Measurements from ENCODE around the gene CNGA1.
"Not testable (repeated sequence)": the region's sequence is repeated elsewhere in the genome, so short reads cannot be mapped to it uniquely, and the experiment has no call there.

The CNGA1 gene

DNA sequence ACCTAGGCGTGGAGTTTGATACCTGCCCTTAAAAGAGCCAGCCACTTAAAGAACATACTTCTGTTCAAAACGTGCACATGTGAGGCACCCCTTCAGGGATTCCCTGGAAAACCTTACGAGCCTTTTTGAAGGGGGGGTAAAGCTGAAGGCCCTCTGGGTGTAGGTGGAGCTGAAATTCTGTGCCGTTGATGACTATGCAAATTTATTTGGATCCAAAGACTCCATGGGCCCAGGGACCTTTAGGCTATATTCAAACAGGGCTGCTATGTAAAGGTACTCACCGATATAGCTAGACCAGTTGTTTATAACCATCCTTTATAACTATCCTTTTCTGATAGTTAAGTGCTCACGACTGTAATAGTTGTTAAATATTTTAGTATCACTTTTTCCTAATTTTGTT is 61.8 kb downstream of the CNGA1 start:
- DNase-seq (ENCODE audit: low spot score): no peak

DNA sequence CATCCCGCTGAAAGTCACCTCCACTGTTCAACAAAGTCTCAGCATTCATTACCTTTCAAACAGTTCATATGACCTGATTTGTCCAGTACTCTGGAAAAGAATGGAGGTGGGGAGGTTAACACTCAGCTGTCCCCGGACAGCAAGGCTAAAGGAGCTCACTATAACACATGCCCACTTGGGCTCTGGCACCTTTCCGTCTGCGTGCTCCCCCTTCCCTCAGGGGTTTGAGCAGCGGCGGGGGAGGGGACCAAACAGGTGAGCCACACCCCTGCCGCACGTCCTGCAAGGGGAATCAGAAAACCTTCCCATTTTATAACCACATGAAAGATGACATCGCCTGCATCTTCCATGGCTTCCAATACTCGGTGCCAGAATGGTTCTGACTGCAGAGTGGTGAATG is 62.2 kb downstream of the CNGA1 start:
- no peak for DNase-seq (ENCODE audit: low spot score)

- no peak for DNase-seq (ENCODE audit: low spot score)
These were observed 70.4 kb downstream of the CNGA1 start for GRCh38 chr4:47945930-47946726.

DNA sequence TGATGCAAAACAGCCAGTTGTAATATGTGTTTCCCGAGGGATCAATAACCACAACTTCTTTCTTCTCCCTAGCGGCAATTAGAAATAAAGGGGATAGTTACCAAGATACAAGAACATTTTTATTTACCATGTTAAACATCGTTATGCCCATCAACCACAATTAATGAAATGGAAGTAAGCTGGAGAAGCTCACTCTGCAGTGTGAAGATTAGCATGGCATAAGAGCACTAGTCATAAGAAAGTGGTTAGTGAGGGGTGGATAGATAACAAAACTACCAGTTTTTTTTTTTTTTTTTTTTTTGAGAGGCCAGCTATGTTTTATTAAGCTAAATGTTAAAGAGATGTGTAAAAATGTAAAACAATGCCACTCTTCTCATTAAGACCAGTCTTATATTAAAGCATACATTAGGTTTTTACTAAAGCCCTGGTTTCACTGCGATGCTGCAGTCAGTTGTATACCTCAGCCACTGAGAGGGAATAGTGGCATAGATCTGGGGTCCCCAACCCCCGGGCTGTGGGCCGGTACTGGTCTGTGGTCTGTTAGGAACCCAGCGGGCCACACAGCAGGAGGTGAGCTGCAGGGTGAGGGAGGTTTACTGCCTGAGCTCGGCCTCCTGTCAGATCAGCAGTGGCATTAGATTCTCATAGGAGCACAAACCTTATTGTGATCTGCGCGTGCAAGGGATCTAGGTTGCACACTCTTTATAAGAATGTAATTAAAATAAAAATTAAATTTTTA is 74.2 kb downstream of the CNGA1 start:
- no peak for DNase-seq (ENCODE audit: low spot score)

- no peak for DNase-seq (ENCODE audit: low spot score)
These were observed 77.0 kb downstream of the CNGA1 start for GRCh38 chr4:47939456-47939855.

DNA sequence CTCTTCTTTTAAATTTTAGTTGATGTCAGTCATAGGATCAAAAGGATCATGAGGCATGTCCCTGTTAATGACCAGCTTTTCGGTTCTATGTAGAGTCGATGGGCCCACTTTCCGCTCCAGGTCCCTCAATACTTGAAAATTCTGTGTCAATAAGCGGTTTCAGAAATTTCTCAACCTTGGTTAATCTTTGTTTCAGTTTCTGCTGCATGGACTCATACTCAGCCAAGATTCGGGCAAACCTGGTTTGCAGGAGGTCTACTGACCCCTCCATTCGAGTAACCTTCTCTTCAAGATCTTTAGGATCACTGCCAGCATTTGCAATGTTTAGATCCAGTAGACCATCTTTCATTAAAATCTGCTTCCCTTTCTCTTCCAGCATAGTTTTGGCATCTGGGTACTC is 80.1 kb downstream of the CNGA1 start:
- no peak for DNase-seq (ENCODE audit: low spot score)

DNA sequence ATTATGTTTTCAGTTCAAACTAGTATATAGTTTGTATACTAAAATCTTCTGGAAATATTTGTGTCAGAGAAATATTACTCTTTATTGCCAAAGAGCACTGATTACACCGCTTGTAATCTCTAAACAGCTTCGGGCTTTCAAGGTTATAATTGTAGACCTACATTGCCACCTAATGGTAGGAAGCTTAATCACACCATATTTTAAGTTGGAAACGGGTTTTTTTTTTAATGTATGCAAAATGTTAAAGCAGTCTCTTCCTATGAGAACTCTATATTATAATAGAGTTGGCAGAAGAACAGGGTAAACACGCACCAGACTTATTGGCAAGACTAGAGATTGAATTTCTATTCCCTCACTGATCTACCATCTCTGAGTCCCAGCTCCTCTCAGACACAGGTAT is 82.6 kb downstream of the CNGA1 start:
- DNase-seq (ENCODE audit: low spot score): peak; percentile 29

DNA sequence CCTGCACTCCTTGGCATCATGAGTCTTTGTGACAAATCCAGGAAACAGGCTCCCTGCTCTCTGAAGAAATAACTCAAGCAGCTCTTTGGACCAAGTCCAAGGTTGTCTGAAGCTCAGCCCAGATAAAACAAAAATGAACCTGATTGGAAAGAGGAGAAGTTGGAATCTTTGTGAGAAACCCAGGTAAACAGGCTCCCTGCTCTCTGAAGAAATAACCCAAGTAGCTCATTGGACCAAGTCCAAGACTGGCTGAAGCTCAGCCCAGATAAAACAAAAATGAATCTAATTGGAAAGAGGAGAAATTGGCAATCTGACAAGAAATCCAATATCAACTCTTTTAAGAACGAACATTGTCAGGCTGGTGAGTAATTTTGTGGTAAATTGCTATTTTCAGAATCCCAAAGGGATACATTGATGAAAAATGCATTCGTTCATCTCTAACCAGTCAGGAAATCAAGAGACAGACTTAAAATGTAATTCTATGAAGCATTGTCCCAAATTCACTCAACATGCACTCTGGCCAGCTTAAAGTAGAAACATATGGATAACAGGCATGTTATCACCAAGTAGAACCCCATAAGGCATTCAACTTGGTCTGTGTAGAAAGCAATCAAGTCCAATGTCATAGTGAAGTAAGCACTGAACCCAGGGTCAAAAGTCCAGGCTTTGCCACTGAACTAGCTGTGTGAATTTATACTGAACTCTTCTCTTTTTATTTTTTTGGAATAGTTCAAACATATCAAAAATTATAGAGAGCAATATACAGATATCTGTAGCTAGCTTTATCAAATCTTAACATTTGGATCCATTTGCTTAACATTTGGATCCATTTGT is 85.3 kb downstream of the CNGA1 start:
- DNase-seq (ENCODE audit: low spot score): no peak

DNA sequence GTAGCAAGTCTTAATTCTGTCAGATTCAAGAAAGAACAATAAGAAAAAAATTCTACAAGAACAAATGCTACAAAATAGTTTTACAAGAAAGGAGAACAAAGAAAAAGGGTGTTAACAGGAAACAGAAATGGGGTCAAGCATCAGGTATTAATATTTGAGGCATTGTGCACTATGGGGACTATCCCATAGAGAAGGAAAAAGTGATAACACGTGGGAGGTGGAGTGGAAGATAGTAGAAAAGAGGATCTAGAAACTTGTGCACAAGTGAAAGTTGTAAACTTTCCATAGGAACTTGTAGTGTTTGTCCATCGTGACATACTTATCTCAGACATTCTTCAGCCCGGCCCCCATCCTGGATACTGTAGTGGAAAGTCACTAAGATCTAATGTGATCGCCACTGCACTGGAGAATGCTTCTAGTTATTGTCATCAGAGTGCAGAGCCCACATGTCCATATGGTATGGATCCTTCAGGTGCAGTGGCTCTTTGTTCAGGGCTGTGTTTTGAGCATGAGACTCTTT is 86.7 kb downstream of the CNGA1 start:
- DNase-seq (ENCODE audit: low spot score): no peak

- DNase-seq (ENCODE audit: low spot score): peak; percentile 51
These were observed 89.7 kb downstream of the CNGA1 start for GRCh38 chr4:47926667-47927258.

DNA sequence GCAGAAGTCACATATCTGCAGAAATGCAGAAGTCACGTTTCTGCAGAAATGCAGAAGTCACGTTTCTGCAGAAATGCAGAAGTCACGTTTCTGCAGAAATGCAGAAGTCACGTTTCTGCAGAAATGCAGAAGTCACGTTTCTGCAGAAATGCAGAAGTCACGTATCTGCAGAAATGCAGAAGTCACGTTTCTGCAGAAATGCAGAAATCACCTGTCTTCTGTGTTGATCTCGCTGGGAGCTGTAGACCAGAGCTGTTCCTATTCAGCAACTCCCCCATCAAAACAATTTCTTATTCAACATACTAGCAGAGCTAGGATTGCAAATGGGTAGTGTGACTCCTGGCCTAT is 93.2 kb downstream of the CNGA1 start:
- not testable (repeated sequence) for DNase-seq (ENCODE audit: low spot score)

- not testable (repeated sequence) for DNase-seq (ENCODE audit: low spot score)
These were observed 93.8 kb downstream of the CNGA1 start for GRCh38 chr4:47922436-47923260.

DNA sequence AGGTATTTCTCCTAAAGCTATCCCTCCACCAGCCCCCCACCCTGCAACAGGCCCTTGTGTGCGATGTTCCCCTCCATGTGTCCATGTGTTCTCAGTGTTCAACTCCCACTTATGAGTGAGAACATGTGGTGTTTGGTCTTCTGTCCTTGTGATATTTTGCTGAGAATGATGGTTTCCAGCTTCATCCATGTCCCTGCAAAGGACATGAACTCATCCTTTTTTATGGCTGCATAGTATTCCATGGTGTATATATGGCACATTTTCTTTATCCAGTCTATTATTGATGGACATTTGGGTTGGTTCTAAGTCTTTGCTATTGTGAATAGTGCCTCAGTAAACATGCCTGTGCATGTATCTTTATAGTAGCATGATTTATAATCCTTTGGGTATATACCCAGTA is 99.3 kb downstream of the CNGA1 start:
- DNase-seq (ENCODE audit: low spot score): not testable (repeated sequence)

GRCh38 chr4:47915378-47915777 is 101.1 kb downstream of the CNGA1 start:
- no peak for DNase-seq (ENCODE audit: low spot score)

GRCh38 chr4:47914926-47915237 is 101.6 kb downstream of the CNGA1 start:
- no peak for DNase-seq (ENCODE audit: low spot score)

- DNase-seq (ENCODE audit: low spot score): peak; percentile 96
These were observed 102.1 kb downstream of the CNGA1 start, which contains the start of gene NFXL1 for GRCh38 chr4:47914220-47914925. TSS of gene NFXL1 (minus strand) at chr4:47914583. CDS start at chr4:47914203, 380 bp downstream.

- DNase-seq (ENCODE audit: low spot score): peak; percentile 17
These were observed 102.6 kb downstream of the CNGA1 start for GRCh38 chr4:47913861-47914219.

DNA sequence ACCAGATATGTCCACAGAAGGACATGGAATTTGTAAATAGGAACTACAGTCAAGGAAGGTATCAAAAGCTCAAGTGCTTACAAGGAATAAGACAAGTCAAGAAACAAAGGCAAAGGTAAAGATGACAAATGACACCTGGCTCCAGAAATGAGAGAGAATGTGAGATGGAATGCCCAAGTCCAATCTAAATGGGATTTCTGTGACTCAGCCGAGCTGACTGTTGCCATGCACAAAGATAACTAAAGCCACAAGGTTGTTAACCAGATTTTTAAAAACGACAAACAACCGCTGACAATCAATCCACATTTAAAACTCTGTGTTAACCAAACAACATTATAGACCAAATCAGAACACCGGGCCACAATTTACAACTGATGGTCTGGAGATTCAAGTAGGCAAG is 103.2 kb downstream of the CNGA1 start:
- DNase-seq (ENCODE audit: low spot score): peak; percentile 12

DNA sequence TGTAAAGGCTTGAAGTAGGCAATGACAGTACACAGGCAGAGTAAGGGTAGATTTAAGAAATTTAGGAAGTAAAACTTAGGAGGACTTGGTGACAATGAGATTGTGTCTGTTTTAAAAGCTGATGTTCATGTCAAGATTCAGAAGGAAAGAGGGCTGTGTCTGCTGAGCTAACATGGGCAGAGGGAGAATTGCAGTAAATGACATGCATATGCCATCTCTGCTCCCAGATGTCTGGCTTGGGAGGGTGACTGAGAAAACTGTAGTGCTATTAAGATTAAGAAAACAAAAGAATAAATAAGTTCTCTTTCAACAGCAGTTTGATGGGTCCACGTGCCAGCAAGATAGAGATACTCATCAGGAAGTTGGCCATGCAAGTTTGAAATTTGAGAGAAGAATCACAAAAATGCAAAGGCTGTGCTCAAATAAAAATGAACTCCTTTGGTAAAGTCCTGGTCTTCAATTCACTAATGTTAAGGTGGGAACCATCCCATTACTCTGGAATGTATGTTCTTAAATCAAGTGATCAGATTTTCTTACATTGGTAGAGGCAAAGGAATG is 109.3 kb downstream of the CNGA1 start:
- DNase-seq (ENCODE audit: low spot score): no peak

DNA sequence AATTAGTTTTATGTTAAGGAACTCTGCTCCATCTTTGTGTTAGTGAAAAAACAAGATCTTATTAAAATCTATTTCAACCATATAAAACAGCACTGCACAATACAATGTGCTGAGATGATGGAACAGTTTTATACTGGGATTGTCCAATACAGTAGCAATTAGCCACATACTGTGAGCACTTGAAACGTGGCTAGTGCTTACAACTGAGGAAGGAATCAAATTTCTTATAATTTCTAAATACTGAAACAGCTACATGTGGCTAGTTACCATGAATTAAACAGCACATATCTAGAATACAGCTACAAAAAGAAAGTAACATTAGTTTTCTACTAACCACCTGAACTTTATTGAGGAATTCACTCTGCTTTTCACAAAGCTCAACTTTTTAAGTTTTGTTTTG is 116.8 kb downstream of the CNGA1 start:
- no peak for DNase-seq (ENCODE audit: low spot score)
